IgD-negative memory B cell (primary cell): ENCODE results near the gene OPRM1. TPM values are rescaled to one million over a fixed set of nuclear protein-coding genes. Genes with fewer than 3 reads are reported as not detected.
"Not testable (repeated sequence)": the region's sequence is repeated elsewhere in the genome, so short reads cannot be mapped to it uniquely, and the experiment has no call there.

Experiments
- H3K27ac Mint-ChIP-seq, 3 donors: one replicate each; pipeline ENCODE4 v1.8.0; 2020 to 2022; ENCODE audit warnings: mild to moderate bottlenecking in 3 of 3, mixed read lengths in 3 of 3, moderate library complexity in 1 of 3
- H3K27me3 Mint-ChIP-seq: one replicate; pipeline ENCODE4 v1.8.0; 2021; ENCODE audit warnings: mixed read lengths
- H3K36me3 Mint-ChIP-seq: one replicate; pipeline ENCODE4 v1.8.0; 2020; ENCODE audit warnings: mild to moderate bottlenecking, mixed read lengths
- H3K4me1 Mint-ChIP-seq, 3 donors: one replicate each; pipeline ENCODE4 v1.8.0; 2020 to 2022; ENCODE audit warnings: mixed read lengths in 3 of 3, mild to moderate bottlenecking in 1 of 3
- H3K4me3 Mint-ChIP-seq, 4 donors: one replicate each; pipeline ENCODE4 v1.8.0; 2020 to 2022; ENCODE audit warnings: mild to moderate bottlenecking in 4 of 4, mixed read lengths in 4 of 4, moderate library complexity in 3 of 4
- H3K9me3 Mint-ChIP-seq, 3 donors: one replicate each; pipeline ENCODE4 v1.8.0; 2020 to 2021; ENCODE audit warnings: mixed read lengths in 3 of 3, mild to moderate bottlenecking in 1 of 3
- polyA plus RNA-seq: library from polyadenylated mRNA; unstranded; fragments of 300-500 nt; fragmentation: Illumina TruSeq; gene quantifications from one replicate; pipeline ENCODE4 v1.2.3, GENCODE V29; 2021

The OPRM1 gene
- polyA plus RNA-seq, 1 donor from 2014 or later: not detected

GRCh38 chr6:154058963-154059680 lies 20.1 kb downstream of the OPRM1 start:
- H3K36me3 Mint-ChIP-seq: no peaks in the 10 kb centered on the region
- H3K9me3 Mint-ChIP-seq: peaks cover 1 to 10% (median 5%) of the 10 kb centered on the region in 3 donors
- no peaks in the 10 kb centered on the region for H3K4me1 Mint-ChIP-seq
- no peak overlapping the region for H3K4me3 Mint-ChIP-seq
- no peak overlapping the region for H3K27ac Mint-ChIP-seq
- no peaks in the 10 kb centered on the region for H3K27me3 Mint-ChIP-seq

DNA sequence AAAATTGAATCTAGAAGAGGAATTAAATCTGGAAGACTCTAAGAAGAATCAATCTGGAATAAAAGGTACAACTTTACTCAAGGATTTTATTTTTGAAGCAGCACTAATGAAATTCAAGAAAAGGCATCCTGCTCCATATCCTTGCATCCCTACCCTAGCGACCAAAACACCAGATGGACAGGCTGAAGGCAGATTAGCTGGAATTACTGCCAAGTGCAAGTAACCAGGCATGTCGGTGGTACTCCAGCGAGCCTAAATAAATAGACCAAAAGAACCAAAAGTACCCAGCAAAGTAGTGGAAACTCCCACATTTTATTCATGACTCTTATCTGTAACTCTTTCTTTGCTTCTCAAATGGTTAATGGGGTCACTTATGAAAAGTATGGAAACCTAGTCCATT lies 21.0 kb downstream of the OPRM1 start:
- Mint-ChIP-seq H3K36me3 (no peaks in the 10 kb centered on the region), H3K27me3 (no peaks in the 10 kb centered on the region), H3K4me3 (no peak overlapping the region), H3K4me1 (no peaks in the 10 kb centered on the region), H3K27ac (no peak overlapping the region), H3K9me3 (peaks cover 1 to 10% (median 8%) of the 10 kb centered on the region in 3 donors)

GRCh38 chr6:154070041-154070440 lies 31.0 kb downstream of the OPRM1 start:
- Mint-ChIP-seq H3K4me3 (no peak overlapping the region), H3K27ac (no peak overlapping the region), H3K9me3 (peaks cover 1 to 7% (median 3%) of the 10 kb centered on the region in 3 donors), H3K4me1 (peaks cover 0 to 1% (median 0%) of the 10 kb centered on the region in 3 donors), H3K36me3 (peaks cover under 1% of the 10 kb centered on the region), H3K27me3 (no peaks in the 10 kb centered on the region)

DNA sequence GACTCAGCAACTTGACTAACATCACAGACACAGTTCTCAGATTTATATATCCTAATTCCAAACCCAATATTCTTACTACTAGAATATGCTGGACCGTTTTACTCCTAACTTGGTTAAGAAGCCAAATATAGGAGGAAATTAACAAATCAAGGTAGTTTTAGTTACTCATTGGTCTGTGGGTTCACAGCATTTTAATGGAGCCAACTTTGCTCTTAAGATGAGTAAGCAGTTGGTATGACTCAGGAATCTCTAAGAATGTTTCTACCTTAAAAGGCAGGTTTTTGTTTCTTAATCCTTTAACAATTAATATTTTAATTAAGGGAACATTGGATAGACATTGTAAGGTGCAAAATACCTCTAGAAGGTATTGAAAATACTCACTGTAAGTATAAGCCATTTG lies 31.6 kb downstream of the OPRM1 start:
- Mint-ChIP-seq H3K27me3 (no peaks in the 10 kb centered on the region), H3K27ac (no peak overlapping the region), H3K4me1 (peaks cover 0 to 2% (median 0%) of the 10 kb centered on the region in 3 donors), H3K9me3 (peaks cover 1 to 7% (median 3%) of the 10 kb centered on the region in 3 donors), H3K4me3 (no peak overlapping the region), H3K36me3 (peaks cover 2% of the 10 kb centered on the region)

- Mint-ChIP-seq H3K27me3 (no peaks in the 10 kb centered on the region), H3K36me3 (peaks cover 2% of the 10 kb centered on the region), H3K4me1 (peaks cover 0 to 2% (median 0%) of the 10 kb centered on the region in 3 donors), H3K4me3 (no peak overlapping the region), H3K27ac (no peak overlapping the region), H3K9me3 (peaks cover 1 to 3% (median 3%) of the 10 kb centered on the region in 3 donors)
These were observed 32.2 kb downstream of the OPRM1 start for GRCh38 chr6:154071236-154071635.

- Mint-ChIP-seq H3K27me3 (no peaks in the 10 kb centered on the region), H3K4me1 (peaks cover 0 to 2% (median 0%) of the 10 kb centered on the region in 3 donors), H3K36me3 (peaks cover 2% of the 10 kb centered on the region)
These were observed 32.7 kb downstream of the OPRM1 start for GRCh38 chr6:154071711-154072110.

GRCh38 chr6:154078596-154078995 lies 39.6 kb downstream of the OPRM1 start:
- H3K4me3 Mint-ChIP-seq, H3K4me1 Mint-ChIP-seq, H3K36me3 Mint-ChIP-seq, H3K9me3 Mint-ChIP-seq, H3K27me3 Mint-ChIP-seq, H3K27ac Mint-ChIP-seq: not testable (repeated sequence)

More at GRCh38 chr6:154071711-154072110, 32.7 kb downstream of the OPRM1 start:
- no peak overlapping the region for H3K27ac Mint-ChIP-seq
- H3K9me3 Mint-ChIP-seq: peaks cover 0 to 3% (median 0%) of the 10 kb centered on the region in 3 donors
- no peak overlapping the region for H3K4me3 Mint-ChIP-seq

GRCh38 chr6:154080461-154081189 lies 41.6 kb downstream of the OPRM1 start:
- H3K9me3 Mint-ChIP-seq: peaks cover 0 to 6% (median 4%) of the 10 kb centered on the region in 3 donors
- no peak overlapping the region for H3K27ac Mint-ChIP-seq
- no peaks in the 10 kb centered on the region for H3K4me1 Mint-ChIP-seq
- peaks cover 2% of the 10 kb centered on the region for H3K36me3 Mint-ChIP-seq
- peaks cover 2% of the 10 kb centered on the region for H3K27me3 Mint-ChIP-seq
- no peak overlapping the region for H3K4me3 Mint-ChIP-seq

- Mint-ChIP-seq H3K4me3 (no peak overlapping the region), H3K36me3 (no peaks in the 10 kb centered on the region), H3K27ac (no peak overlapping the region), H3K4me1 (no peaks in the 10 kb centered on the region), H3K27me3 (no peaks in the 10 kb centered on the region), H3K9me3 (peaks cover 0 to 3% (median 1%) of the 10 kb centered on the region in 3 donors)
These were observed 47.5 kb downstream of the OPRM1 start for GRCh38 chr6:154086510-154086909.

DNA sequence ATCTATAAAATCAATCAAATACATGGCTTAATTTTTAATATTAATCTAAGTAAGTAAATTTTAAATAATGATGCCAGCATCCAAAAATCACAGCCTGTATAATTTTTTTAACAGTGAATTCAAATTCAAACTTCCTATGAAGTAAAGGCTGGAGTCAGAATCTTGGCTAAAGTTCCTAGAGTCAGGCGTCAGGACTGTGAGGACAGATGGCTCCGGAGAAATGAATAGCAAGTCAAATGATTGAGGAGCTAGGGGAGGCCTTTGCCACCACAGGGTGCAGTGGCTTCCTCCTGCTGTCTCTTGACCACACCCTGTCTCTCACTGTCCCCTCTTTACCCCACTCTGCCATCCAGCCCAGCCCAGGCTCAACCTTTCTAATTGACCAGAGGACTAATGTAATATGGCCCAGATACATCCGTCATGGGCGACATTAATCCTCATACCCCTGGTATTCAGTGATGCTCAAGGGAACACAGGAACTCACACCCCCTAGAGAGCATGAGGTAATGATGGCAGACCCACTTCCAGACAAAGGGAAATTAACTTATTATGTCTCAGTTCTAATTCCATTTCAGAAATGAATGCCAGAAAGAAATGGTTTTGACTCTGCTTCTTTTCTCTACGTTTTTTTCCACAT lies 53.4 kb downstream of the OPRM1 start:
- Mint-ChIP-seq H3K27ac (no peak overlapping the region), H3K9me3 (peaks cover 0 to 3% (median 1%) of the 10 kb centered on the region in 3 donors), H3K36me3 (no peaks in the 10 kb centered on the region), H3K4me1 (no peaks in the 10 kb centered on the region), H3K27me3 (no peaks in the 10 kb centered on the region), H3K4me3 (no peak overlapping the region)

- Mint-ChIP-seq H3K4me3 (no peak overlapping the region), H3K9me3 (peaks cover 0 to 3% (median 1%) of the 10 kb centered on the region in 3 donors)
These were observed 54.4 kb downstream of the OPRM1 start for GRCh38 chr6:154093231-154094044.

DNA sequence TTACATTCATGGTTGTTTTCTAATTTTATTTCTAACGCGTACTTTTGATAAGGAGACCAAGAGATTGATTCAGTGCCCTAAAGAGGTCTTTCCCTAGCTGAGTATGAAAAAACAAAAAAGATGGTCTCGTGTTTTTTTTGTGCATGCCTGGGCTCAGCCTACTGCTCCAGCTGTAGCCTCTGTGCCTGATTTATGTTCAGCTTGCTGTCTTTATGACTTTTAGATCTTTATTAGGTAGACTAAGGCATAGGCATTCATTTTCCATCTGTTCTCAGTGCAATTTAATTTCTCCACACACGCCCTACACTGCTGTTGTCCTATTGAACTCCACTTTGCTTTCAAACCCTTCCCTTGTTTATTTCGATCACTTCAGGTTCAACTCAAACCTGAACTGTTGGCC lies 56.5 kb downstream of the OPRM1 start:
- H3K27ac Mint-ChIP-seq: no peak overlapping the region
- H3K27me3 Mint-ChIP-seq: no peaks in the 10 kb centered on the region
- H3K36me3 Mint-ChIP-seq: no peaks in the 10 kb centered on the region
- peaks cover 0 to 3% (median 0%) of the 10 kb centered on the region in 3 donors for H3K9me3 Mint-ChIP-seq
- H3K4me1 Mint-ChIP-seq: no peaks in the 10 kb centered on the region
- H3K4me3 Mint-ChIP-seq: no peak overlapping the region

More at GRCh38 chr6:154093231-154094044, 54.4 kb downstream of the OPRM1 start:
- no peaks in the 10 kb centered on the region for H3K4me1 Mint-ChIP-seq
- H3K27me3 Mint-ChIP-seq: no peaks in the 10 kb centered on the region
- H3K36me3 Mint-ChIP-seq: no peaks in the 10 kb centered on the region
- H3K27ac Mint-ChIP-seq: no peak overlapping the region

DNA sequence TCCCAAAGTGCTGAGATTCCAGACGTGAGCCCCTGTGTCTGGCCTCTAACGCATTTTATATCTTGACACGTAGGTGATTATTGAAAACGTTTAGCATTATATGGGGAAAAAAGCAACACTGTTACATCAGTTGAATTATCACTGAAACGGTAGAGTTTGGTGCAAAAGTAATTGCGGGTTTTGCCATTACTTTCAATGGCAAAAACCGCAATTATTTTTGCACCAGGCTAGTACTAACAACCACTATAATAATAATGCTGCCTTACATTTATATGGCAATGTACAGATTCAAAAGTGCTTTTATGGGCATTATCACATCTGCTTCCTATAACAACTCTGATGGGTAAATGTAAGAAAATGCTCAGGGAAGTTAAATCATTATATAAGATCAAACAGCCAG lies 57.3 kb downstream of the OPRM1 start:
- peaks cover 0 to 3% (median 0%) of the 10 kb centered on the region in 3 donors for H3K9me3 Mint-ChIP-seq
- no peak overlapping the region for H3K27ac Mint-ChIP-seq

GRCh38 chr6:154096834-154097233 lies 57.8 kb downstream of the OPRM1 start:
- Mint-ChIP-seq H3K27ac (no peak overlapping the region), H3K36me3 (no peaks in the 10 kb centered on the region), H3K4me1 (no peaks in the 10 kb centered on the region), H3K27me3 (no peaks in the 10 kb centered on the region), H3K9me3 (peaks cover 0 to 3% (median 0%) of the 10 kb centered on the region in 3 donors), H3K4me3 (no peak overlapping the region)

More for the DNA sequence above, 57.3 kb downstream of the OPRM1 start:
- no peak overlapping the region for H3K4me3 Mint-ChIP-seq
- H3K27me3 Mint-ChIP-seq: no peaks in the 10 kb centered on the region
- no peaks in the 10 kb centered on the region for H3K4me1 Mint-ChIP-seq
- H3K36me3 Mint-ChIP-seq: no peaks in the 10 kb centered on the region
